Upper lobe of left lung (tissue), 6 donors: Measurements from ENCODE around the gene GRP. TPM values are rescaled to one million over a fixed set of nuclear protein-coding genes. Genes with fewer than 3 reads are reported as not detected.

ENCODE experiments used
- ATAC-seq, 2 donors: fragments of 200-7000 bp; cut with Tn5 transposase; one replicate each; pipeline ENCODE4 v1.9.1; 2022; ENCODE audit warnings: mild to moderate bottlenecking in 2 of 2, moderate library complexity in 2 of 2; ENCODE audit not compliant: low FRiP score in 2 of 2
- DNase-seq, 2 donors: peaks; one replicate each; pipeline ENCODE4 v3.0.0-alpha.2; 2019 to 2020
- H3K27ac ChIP-seq, 4 donors: fragments of 200-600 bp; sonication (generic); one replicate each; pipeline ENCODE4 v1.5.1; 2016 to 2019
- H3K27me3 ChIP-seq, 4 donors: fragments of 200-600 bp; sonication (generic); one replicate each; pipeline ENCODE4 v1.5.1; 2017 to 2019
- H3K36me3 ChIP-seq, 4 donors: fragments of 200-600 bp; sonication (generic); one replicate each; pipeline ENCODE4 v1.5.1; 2016 to 2019
- H3K4me1 ChIP-seq, 4 donors: fragments of 200-600 bp; sonication (generic); one replicate each; pipeline ENCODE4 v1.5.1; 2018 to 2019
- H3K4me3 ChIP-seq, 4 donors: fragments of 200-600 bp; sonication (generic); one replicate each; pipeline ENCODE4 v1.5.1; 2017 to 2019; ENCODE audit warnings: mild to moderate bottlenecking in 2 of 4, moderate library complexity in 1 of 4
- H3K9me3 ChIP-seq, 4 donors: fragments of 200-600 bp; sonication (generic); one replicate each; pipeline ENCODE4 v1.5.1; 2018 to 2019
- CTCF ChIP-seq, 6 experiments: fragments of 450-650 bp in 4 of 6; fragments of 200-600 bp in 2 of 6; sonication (generic) in 2 of 6; IDR thresholded peaks; one replicate each; pipeline ENCODE4 v1.5.1; 2016 to 2019; ENCODE audit warnings: antibody characterized with exemption in 6 of 6
- EP300 ChIP-seq, 4 donors: sonication (generic); formaldehyde crosslinking; IDR thresholded peaks; one replicate each; pipeline ENCODE4 v1.5.1; 2017; ENCODE audit warnings: antibody characterized with exemption in 4 of 4, control low read depth in 2 of 4
- POLR2A ChIP-seq, 4 donors: fragments of 450-650 bp; IDR thresholded peaks; one replicate each; pipeline ENCODE4 v1.5.1; 2016 to 2017; ENCODE audit warnings: antibody characterized with exemption in 4 of 4, mild to moderate bottlenecking in 2 of 4
- POLR2AphosphoS5 ChIP-seq, 2 donors: sonication (generic); formaldehyde crosslinking; IDR thresholded peaks; one replicate each; pipeline ENCODE4 v1.5.1; 2017; ENCODE audit warnings: antibody characterized with exemption in 2 of 2
- WGBS, 2 donors: methylation state at CpG; one replicate each; pipeline ENCODE4 v1.1.5; 2017 to 2018; 5-methylcytosine and 5-hydroxymethylcytosine counted together
- total RNA-seq, 6 donors: library from RNA; depleted of rRNA in 4 of 6; stranded (reverse); fragments of >200 nt in 4 of 6; gene quantifications; one replicate each; pipeline versions ENCODE4 v1.1.0 to v1.2.1, GENCODE V29; 2016 to 2021
- donor health status: DM: no; HTN: no; CAD: no; lungs with moderate emphysema.
- donor health status: DM: no; HTN: yes; CAD: no; lungs with severe emphysema.

The GRP gene
- total RNA-seq, 6 donors from 2014 or later: 2.3 to 3.5 TPM; not detected in 4

- no peaks in the 10 kb centered on the region for H3K36me3 ChIP-seq
- WGBS, 2 donors: 87 to 92% methylated on average over 6 of the region's 6 CpGs
- no peaks in the 10 kb centered on the region for H3K27me3 ChIP-seq
- no peaks in the 10 kb centered on the region for H3K9me3 ChIP-seq
- no peak overlapping the region for H3K4me3 ChIP-seq
- H3K4me1 ChIP-seq: no peaks in the 10 kb centered on the region
- no peak overlapping the region for H3K27ac ChIP-seq
- DNase-seq (no peak), ATAC-seq (no peak)
- TF ChIP-seq POLR2AphosphoS5 (IDR thresholded peaks at IDR 0.05): no peak
These were observed 21.7 kb upstream of the GRP start for GRCh38 chr18:59198215-59198614.

- no peaks in the 10 kb centered on the region for H3K9me3 ChIP-seq
- no peak overlapping the region for H3K4me3 ChIP-seq
- 76 to 82% methylated on average over 3 of the region's 3 CpGs for WGBS, 2 donors
- no peak overlapping the region for H3K27ac ChIP-seq
- no peaks in the 10 kb centered on the region for H3K36me3 ChIP-seq
- ATAC-seq (no peak), DNase-seq (no peak)
- no peaks in the 10 kb centered on the region for H3K4me1 ChIP-seq
- no peaks in the 10 kb centered on the region for H3K27me3 ChIP-seq
- TF ChIP-seq EP300 (IDR thresholded peaks at IDR 0.05) (no peak), POLR2A (IDR thresholded peaks at IDR 0.05) (no peak), POLR2AphosphoS5 (IDR thresholded peaks at IDR 0.05) (no peak), CTCF (IDR thresholded peaks at IDR 0.05) (no peak)
These were observed 19.2 kb upstream of the GRP start for GRCh38 chr18:59200787-59201186.

GRCh38 chr18:59202258-59202820 is 17.6 kb upstream of the GRP start:
- no peaks in the 10 kb centered on the region for H3K27me3 ChIP-seq
- no peak for DNase-seq
- no peaks in the 10 kb centered on the region for H3K36me3 ChIP-seq
- H3K4me3 ChIP-seq: no peak overlapping the region
- no peaks in the 10 kb centered on the region for H3K9me3 ChIP-seq
- no peaks in the 10 kb centered on the region for H3K4me1 ChIP-seq
- ATAC-seq: no peak
- TF ChIP-seq CTCF (IDR thresholded peaks at IDR 0.05) (no peak), EP300 (IDR thresholded peaks at IDR 0.05) (no peak), POLR2AphosphoS5 (IDR thresholded peaks at IDR 0.05) (no peak), POLR2A (IDR thresholded peaks at IDR 0.05) (no peak)
- H3K27ac ChIP-seq: no peak overlapping the region

- whole genome bisulfite sequencing, 2 donors: 68% methylated on average over 6 of the region's 6 CpGs
- DNase-seq (no peak), ATAC-seq (no peak)
- no peaks in the 10 kb centered on the region for H3K9me3 ChIP-seq
- H3K36me3 ChIP-seq: no peaks in the 10 kb centered on the region
- H3K27me3 ChIP-seq: no peaks in the 10 kb centered on the region
- H3K4me1 ChIP-seq: no peaks in the 10 kb centered on the region
- H3K4me3 ChIP-seq: no peak overlapping the region
- TF ChIP-seq CTCF (IDR thresholded peaks at IDR 0.05): no peak
- no peak for TF ChIP-seq POLR2AphosphoS5 (IDR thresholded peaks at IDR 0.05)
- no peak for TF ChIP-seq POLR2A (IDR thresholded peaks at IDR 0.05)
- TF ChIP-seq EP300 (IDR thresholded peaks at IDR 0.05): no peak
- H3K27ac ChIP-seq: no peak overlapping the region
These were observed 12.5 kb upstream of the GRP start for GRCh38 chr18:59207506-59207905.

GRCh38 chr18:59208602-59209125 is 11.3 kb upstream of the GRP start:
- TF ChIP-seq POLR2AphosphoS5 (IDR thresholded peaks at IDR 0.05): no peak
- no peak for TF ChIP-seq POLR2A (IDR thresholded peaks at IDR 0.05)
- no peak for TF ChIP-seq CTCF (IDR thresholded peaks at IDR 0.05)
- TF ChIP-seq EP300 (IDR thresholded peaks at IDR 0.05): no peak
- DNase-seq: no peak

More at GRCh38 chr18:59208602-59209125, 11.3 kb upstream of the GRP start:
- 59 to 64% methylated on average over 6 of the region's 6 CpGs for WGBS, 2 donors
- H3K4me1 ChIP-seq: no peaks in the 10 kb centered on the region
- ATAC-seq: no peak
- H3K4me3 ChIP-seq: no peak overlapping the region
- no peaks in the 10 kb centered on the region for H3K36me3 ChIP-seq
- H3K27ac ChIP-seq: no peak overlapping the region
- no peaks in the 10 kb centered on the region for H3K27me3 ChIP-seq
- no peaks in the 10 kb centered on the region for H3K9me3 ChIP-seq
